ENCODE data around the gene BCAS3.

DNA sequence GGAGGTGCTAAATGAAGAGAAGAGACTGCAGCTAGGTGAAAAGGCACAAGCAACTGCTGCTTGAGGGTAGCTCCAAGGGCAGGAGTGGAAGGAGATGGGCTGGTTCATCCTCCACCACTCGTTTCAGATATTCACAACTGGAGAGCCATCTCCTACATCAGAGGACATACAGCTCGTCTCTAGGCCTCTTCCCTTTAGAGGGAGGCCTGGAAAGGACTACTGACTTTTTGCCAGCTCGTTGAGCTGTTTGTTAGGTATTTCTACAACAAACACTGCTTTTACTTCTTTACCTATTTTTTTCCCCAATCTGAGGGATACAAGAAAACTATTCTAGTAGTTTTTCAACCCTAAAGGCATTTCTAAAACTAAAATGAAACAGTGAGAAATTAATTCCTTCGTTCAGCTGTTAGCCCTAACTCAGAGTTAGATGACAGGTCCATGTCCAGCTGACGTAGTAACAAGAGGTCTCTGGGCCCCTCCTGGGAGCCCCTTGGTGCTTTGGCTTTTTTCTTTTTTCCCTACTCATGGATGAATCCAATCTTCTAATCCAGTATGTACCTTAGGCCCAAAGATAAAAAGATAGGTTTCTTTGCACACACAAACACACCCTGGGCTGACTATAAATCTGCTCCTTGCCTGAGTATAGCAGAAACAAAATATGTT lies 674.2 kb downstream of the BCAS3 start:
- TF ChIP-seq, protein P1, sequence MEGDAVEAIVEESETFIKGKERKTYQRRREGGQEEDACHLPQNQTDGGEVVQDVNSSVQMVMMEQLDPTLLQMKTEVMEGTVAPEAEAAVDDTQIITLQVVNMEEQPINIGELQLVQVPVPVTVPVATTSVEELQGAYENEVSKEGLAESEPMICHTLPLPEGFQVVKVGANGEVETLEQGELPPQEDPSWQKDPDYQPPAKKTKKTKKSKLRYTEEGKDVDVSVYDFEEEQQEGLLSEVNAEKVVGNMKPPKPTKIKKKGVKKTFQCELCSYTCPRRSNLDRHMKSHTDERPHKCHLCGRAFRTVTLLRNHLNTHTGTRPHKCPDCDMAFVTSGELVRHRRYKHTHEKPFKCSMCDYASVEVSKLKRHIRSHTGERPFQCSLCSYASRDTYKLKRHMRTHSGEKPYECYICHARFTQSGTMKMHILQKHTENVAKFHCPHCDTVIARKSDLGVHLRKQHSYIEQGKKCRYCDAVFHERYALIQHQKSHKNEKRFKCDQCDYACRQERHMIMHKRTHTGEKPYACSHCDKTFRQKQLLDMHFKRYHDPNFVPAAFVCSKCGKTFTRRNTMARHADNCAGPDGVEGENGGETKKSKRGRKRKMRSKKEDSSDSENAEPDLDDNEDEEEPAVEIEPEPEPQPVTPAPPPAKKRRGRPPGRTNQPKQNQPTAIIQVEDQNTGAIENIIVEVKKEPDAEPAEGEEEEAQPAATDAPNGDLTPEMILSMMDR (IDR thresholded peaks at IDR 0.05), result no peak
- no peak for TF ChIP-seq EZH2 (IDR thresholded peaks at IDR 0.05; ENCODE audit: borderline replicate concordance, insufficient read depth, low read depth, low read length, poor library complexity, severe bottlenecking)
